ENCODE measurements around the gene EHBP1.

EHBP1 gene

GRCh38 chr2:63092857-63093256 lies 387.3 kb downstream of the EHBP1 start:
- no peak overlapping the region for H3K27ac Mint-ChIP-seq
- no peaks in the 10 kb centered on the region for H3K4me1 Mint-ChIP-seq
- no peaks in the 10 kb centered on the region for H3K27me3 Mint-ChIP-seq
- ATAC-seq = no peak
- no peak overlapping the region for H3K4me3 Mint-ChIP-seq
- no peaks in the 10 kb centered on the region for H3K9me3 Mint-ChIP-seq
- DNase-seq = no peak

GRCh38 chr2:63093502-63093901 lies 388.0 kb downstream of the EHBP1 start:
- Mint-ChIP-seq H3K27me3 (no peaks in the 10 kb centered on the region), H3K27ac (no peak overlapping the region), H3K9me3 (no peaks in the 10 kb centered on the region), H3K4me1 (no peaks in the 10 kb centered on the region), H3K4me3 (no peak overlapping the region)
- DNase-seq (no peak), ATAC-seq (no peak)

All from stimulated activated naive CD8-positive, alpha-beta T cell treated with anti-CD3 and anti-CD28 coated beads, Interleukin-15, amount 100 ng/mL, for 72 hours (primary cell).